Urothelium cell line (cell line): ENCODE measurements around the gene TULP3.

ENCODE experiments used
- DNase-seq: peaks from one replicate; pipeline ENCODE4 v3.0.0; 2011; ENCODE audit warnings: low spot score, mixed read lengths
- FAIRE-seq: peaks from 2 replicates; lab custom pipeline; 2011; peaks lifted over from hg19 to GRCh38; lab: Jason Lieb, UNC

TULP3 gene

GRCh38 chr12:2923057-2923456, 32.4 kb downstream of the TULP3 start:
- no peak for FAIRE-seq
- DNase-seq = no peak

- FAIRE-seq = no peak
- DNase-seq = no peak
These were observed 33.3 kb downstream of the TULP3 start for GRCh38 chr12:2924019-2924418.

- DNase-seq (no peak), FAIRE-seq (no peak)
These were observed 34.8 kb downstream of the TULP3 start for GRCh38 chr12:2925322-2925995.

GRCh38 chr12:2930865-2931264, 40.2 kb downstream of the TULP3 start:
- DNase-seq (no peak), FAIRE-seq (peak; percentile 59)

GRCh38 chr12:2933586-2933985, 42.9 kb downstream of the TULP3 start:
- no peak for FAIRE-seq
- DNase-seq = no peak

- FAIRE-seq = no peak
- DNase-seq = no peak
These were observed 43.7 kb downstream of the TULP3 start for GRCh38 chr12:2934371-2934770.

GRCh38 chr12:2936301-2936700, 45.6 kb downstream of the TULP3 start:
- no peak for DNase-seq

GRCh38 chr12:2937500-2937899, 46.8 kb downstream of the TULP3 start:
- DNase-seq = no peak
- no peak for FAIRE-seq

More at GRCh38 chr12:2936301-2936700, 45.6 kb downstream of the TULP3 start:
- no peak for FAIRE-seq

- DNase-seq (no peak), FAIRE-seq (no peak)
These were observed 48.5 kb downstream of the TULP3 start for GRCh38 chr12:2939191-2939590.

GRCh38 chr12:2940564-2940963, 49.9 kb downstream of the TULP3 start:
- DNase-seq (no peak), FAIRE-seq (no peak)

GRCh38 chr12:2941524-2941923, 50.8 kb downstream of the TULP3 start:
- DNase-seq (no peak), FAIRE-seq (peak; percentile 86)

GRCh38 chr12:2944401-2945047, 53.8 kb downstream of the TULP3 start:
- DNase-seq (peak; percentile 38), FAIRE-seq (peak; percentile 46)

GRCh38 chr12:2949411-2949810, 58.7 kb downstream of the TULP3 start:
- peak; percentile 84 for FAIRE-seq
- no peak for DNase-seq

GRCh38 chr12:2955888-2956287, 65.2 kb downstream of the TULP3 start:
- FAIRE-seq (no peak), DNase-seq (no peak)

GRCh38 chr12:2957816-2958431, 67.2 kb downstream of the TULP3 start:
- peak; percentile 79 for FAIRE-seq

GRCh38 chr12:2958432-2959191, 67.9 kb downstream of the TULP3 start:
- FAIRE-seq (peak; percentile 44), DNase-seq (peak; percentile 98)

More at GRCh38 chr12:2957816-2958431, 67.2 kb downstream of the TULP3 start:
- DNase-seq = no peak

- peak; percentile 97 for FAIRE-seq
- peak; percentile 98 for DNase-seq
These were observed 68.5 kb downstream of the TULP3 start, which contains the start of gene TEAD4 for GRCh38 chr12:2959192-2959504. TEAD4 (plus strand) TSS chr12:2959397.

- FAIRE-seq = no peak
- peak; percentile 80 for DNase-seq
These were observed 69.1 kb downstream of the TULP3 start for GRCh38 chr12:2959505-2960389.

- FAIRE-seq (peak; percentile 86), DNase-seq (peak; percentile 48)
These were observed 69.8 kb downstream of the TULP3 start for GRCh38 chr12:2960390-2960956.

- no peak for FAIRE-seq
- DNase-seq = peak; percentile 32
These were observed 70.4 kb downstream of the TULP3 start for GRCh38 chr12:2960996-2961616.
